ENCODE measurements around the gene NAALADL2. TPM values are rescaled to one million over a fixed set of nuclear protein-coding genes. Genes with fewer than 3 reads are reported as not detected.

NAALADL2 gene
- polyA plus RNA-seq, 1 donor from 2014 or later = 1.6 TPM

DNA sequence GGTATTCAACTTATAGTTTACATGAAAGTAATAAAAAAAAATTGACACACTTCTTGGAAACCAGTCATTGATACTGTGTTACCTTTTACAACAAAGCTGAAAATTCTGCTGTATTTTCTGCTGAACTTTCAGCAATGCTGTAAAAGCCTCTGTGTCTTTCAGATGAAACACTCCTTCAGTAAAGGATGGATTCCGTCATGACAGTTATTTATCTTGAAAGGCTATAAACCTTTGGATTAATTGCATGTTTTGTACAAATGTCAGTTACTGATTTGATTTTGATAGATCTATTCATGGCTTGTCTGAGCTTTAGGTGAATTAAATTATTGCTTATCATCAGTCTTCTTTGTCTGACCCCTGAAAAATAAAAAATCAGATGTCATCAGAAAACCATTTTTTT is 355.1 kb downstream of the NAALADL2 start:
- no peaks in the 10 kb centered on the region for H3K9me3 ChIP-seq (ENCODE audit: low read length)
- no peaks in the 10 kb centered on the region for H3K9me2 ChIP-seq (ENCODE audit: insufficient read depth, low read length)
- H3K79me2 ChIP-seq (replicated peaks; ENCODE audit: insufficient read depth, low read length) = no peaks in the 10 kb centered on the region
- no peak overlapping the region for H3K4me2 ChIP-seq (ENCODE audit: low read length)
- no peak overlapping the region for H3K4me3 ChIP-seq (ENCODE audit: low read length)
- H2AFZ ChIP-seq (ENCODE audit: low read depth, low read length) = no peak overlapping the region
- H3K27me3 ChIP-seq (ENCODE audit: insufficient read depth, low read depth, low read length) = no peaks in the 10 kb centered on the region
- H3K36me3 ChIP-seq (ENCODE audit: insufficient read depth, low read length) = no peaks in the 10 kb centered on the region
- no peak overlapping the region for H3K9ac ChIP-seq (ENCODE audit: low read length)
- no peaks in the 10 kb centered on the region for H4K20me1 ChIP-seq (ENCODE audit: insufficient read depth)
- H3K27ac ChIP-seq (ENCODE audit: low read length) = no peak overlapping the region
- TF ChIP-seq EZH2 (IDR thresholded peaks at IDR 0.05; ENCODE audit: borderline replicate concordance, insufficient read depth, low read length, poor library complexity, severe bottlenecking) (no peak), TAF1 (IDR thresholded peaks at IDR 0.05; ENCODE audit: low read depth) (no peak), POLR2AphosphoS5 (IDR thresholded peaks at IDR 0.05) (peak; percentile 39), EP300 (conservative IDR thresholded peaks at IDR 0.05; ENCODE audit: poor library complexity, severe bottlenecking) (peak; percentile 77), MXI1 (conservative IDR thresholded peaks at IDR 0.05; ENCODE audit: poor library complexity, severe bottlenecking) (no peak), SMC3 (conservative IDR thresholded peaks at IDR 0.05; ENCODE audit: poor library complexity) (no peak), RAD21 (conservative IDR thresholded peaks at IDR 0.05) (no peak)
- TF ChIP-seq, protein P1, sequence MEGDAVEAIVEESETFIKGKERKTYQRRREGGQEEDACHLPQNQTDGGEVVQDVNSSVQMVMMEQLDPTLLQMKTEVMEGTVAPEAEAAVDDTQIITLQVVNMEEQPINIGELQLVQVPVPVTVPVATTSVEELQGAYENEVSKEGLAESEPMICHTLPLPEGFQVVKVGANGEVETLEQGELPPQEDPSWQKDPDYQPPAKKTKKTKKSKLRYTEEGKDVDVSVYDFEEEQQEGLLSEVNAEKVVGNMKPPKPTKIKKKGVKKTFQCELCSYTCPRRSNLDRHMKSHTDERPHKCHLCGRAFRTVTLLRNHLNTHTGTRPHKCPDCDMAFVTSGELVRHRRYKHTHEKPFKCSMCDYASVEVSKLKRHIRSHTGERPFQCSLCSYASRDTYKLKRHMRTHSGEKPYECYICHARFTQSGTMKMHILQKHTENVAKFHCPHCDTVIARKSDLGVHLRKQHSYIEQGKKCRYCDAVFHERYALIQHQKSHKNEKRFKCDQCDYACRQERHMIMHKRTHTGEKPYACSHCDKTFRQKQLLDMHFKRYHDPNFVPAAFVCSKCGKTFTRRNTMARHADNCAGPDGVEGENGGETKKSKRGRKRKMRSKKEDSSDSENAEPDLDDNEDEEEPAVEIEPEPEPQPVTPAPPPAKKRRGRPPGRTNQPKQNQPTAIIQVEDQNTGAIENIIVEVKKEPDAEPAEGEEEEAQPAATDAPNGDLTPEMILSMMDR (IDR thresholded peaks at IDR 0.05; ENCODE audit: poor library complexity, severe bottlenecking) = no peak
- TF ChIP-seq, protein P2, sequence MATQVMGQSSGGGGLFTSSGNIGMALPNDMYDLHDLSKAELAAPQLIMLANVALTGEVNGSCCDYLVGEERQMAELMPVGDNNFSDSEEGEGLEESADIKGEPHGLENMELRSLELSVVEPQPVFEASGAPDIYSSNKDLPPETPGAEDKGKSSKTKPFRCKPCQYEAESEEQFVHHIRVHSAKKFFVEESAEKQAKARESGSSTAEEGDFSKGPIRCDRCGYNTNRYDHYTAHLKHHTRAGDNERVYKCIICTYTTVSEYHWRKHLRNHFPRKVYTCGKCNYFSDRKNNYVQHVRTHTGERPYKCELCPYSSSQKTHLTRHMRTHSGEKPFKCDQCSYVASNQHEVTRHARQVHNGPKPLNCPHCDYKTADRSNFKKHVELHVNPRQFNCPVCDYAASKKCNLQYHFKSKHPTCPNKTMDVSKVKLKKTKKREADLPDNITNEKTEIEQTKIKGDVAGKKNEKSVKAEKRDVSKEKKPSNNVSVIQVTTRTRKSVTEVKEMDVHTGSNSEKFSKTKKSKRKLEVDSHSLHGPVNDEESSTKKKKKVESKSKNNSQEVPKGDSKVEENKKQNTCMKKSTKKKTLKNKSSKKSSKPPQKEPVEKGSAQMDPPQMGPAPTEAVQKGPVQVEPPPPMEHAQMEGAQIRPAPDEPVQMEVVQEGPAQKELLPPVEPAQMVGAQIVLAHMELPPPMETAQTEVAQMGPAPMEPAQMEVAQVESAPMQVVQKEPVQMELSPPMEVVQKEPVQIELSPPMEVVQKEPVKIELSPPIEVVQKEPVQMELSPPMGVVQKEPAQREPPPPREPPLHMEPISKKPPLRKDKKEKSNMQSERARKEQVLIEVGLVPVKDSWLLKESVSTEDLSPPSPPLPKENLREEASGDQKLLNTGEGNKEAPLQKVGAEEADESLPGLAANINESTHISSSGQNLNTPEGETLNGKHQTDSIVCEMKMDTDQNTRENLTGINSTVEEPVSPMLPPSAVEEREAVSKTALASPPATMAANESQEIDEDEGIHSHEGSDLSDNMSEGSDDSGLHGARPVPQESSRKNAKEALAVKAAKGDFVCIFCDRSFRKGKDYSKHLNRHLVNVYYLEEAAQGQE (IDR thresholded peaks at IDR 0.05; ENCODE audit: borderline replicate concordance) = no peak
- H3F3A ChIP-seq (ENCODE audit: insufficient read depth, low read length, poor library complexity, severe bottlenecking) = no peaks in the 10 kb centered on the region

DNA sequence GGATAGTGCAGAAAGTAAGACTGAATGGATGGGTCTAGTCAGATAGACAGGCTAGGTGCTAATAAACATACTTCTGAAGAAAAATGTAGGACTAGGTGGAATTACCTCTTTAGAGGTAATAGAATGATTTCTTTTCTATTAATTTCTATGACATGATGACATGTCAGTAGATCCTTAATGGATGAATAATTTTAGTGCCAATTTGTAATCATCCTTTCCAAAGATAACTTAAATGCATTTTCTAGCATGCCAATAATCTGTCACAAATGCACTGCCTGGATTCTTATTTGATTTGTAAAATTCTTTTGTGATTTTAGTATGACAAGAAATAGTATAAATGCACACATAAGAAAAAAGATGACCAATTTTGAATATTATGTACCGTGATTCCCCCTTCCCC is 356.7 kb downstream of the NAALADL2 start:
- H3K27me3 ChIP-seq (ENCODE audit: insufficient read depth, low read depth, low read length) = no peaks in the 10 kb centered on the region
- TF ChIP-seq MXI1 (conservative IDR thresholded peaks at IDR 0.05; ENCODE audit: poor library complexity, severe bottlenecking) = no peak
- TF ChIP-seq SMC3 (conservative IDR thresholded peaks at IDR 0.05; ENCODE audit: poor library complexity) = no peak
- TF ChIP-seq EP300 (conservative IDR thresholded peaks at IDR 0.05; ENCODE audit: poor library complexity, severe bottlenecking) = peak; percentile 87
- peak; percentile 47 for TF ChIP-seq POLR2AphosphoS5 (IDR thresholded peaks at IDR 0.05)
- TF ChIP-seq, protein P1 (IDR thresholded peaks at IDR 0.05; ENCODE audit: poor library complexity, severe bottlenecking) = no peak
- no peak for TF ChIP-seq RAD21 (conservative IDR thresholded peaks at IDR 0.05)
- no peaks in the 10 kb centered on the region for H4K20me1 ChIP-seq (ENCODE audit: insufficient read depth)
- no peaks in the 10 kb centered on the region for H3K79me2 ChIP-seq (replicated peaks; ENCODE audit: insufficient read depth, low read length)
- no peaks in the 10 kb centered on the region for H3K9me3 ChIP-seq (ENCODE audit: low read length)
- no peaks in the 10 kb centered on the region for H3F3A ChIP-seq (ENCODE audit: insufficient read depth, low read length, poor library complexity, severe bottlenecking)
- H3K36me3 ChIP-seq (ENCODE audit: insufficient read depth, low read length) = no peaks in the 10 kb centered on the region
- H3K9ac ChIP-seq (ENCODE audit: low read length) = no peak overlapping the region
- H3K4me2 ChIP-seq (ENCODE audit: low read length) = no peak overlapping the region
- H3K4me3 ChIP-seq (ENCODE audit: low read length) = no peak overlapping the region
- H3K9me2 ChIP-seq (ENCODE audit: insufficient read depth, low read length) = no peaks in the 10 kb centered on the region
- no peak overlapping the region for H2AFZ ChIP-seq (ENCODE audit: low read depth, low read length)
- H3K27ac ChIP-seq (ENCODE audit: low read length) = no peak overlapping the region
